ENCODE data around the gene C13orf46.

GRCh38 chr13:113921763-113922162 lies 52.1 kb downstream of the C13orf46 start:
- TF ChIP-seq POLR2AphosphoS5 (IDR thresholded peaks at IDR 0.05; ENCODE audit: low read depth, low read length) (no peak), POLR2A (IDR thresholded peaks at IDR 0.05; ENCODE audit: low read depth, low read length) (no peak)

Measured in GM12892 (cell line).